Mesodermal cell (in vitro differentiated cells): ENCODE results near the gene SLC4A9.

Source experiments
- H3K27ac ChIP-seq: 2 replicates; pipeline ENCODE4 v1.7.0; 2013; ENCODE audit warnings: mild to moderate bottlenecking, low read depth, low read length, moderate library complexity; ENCODE audit not compliant: severe bottlenecking
- H3K36me3 ChIP-seq: 2 replicates; pipeline ENCODE4 v1.7.1; 2013; ENCODE audit warnings: mild to moderate bottlenecking, low read length, moderate library complexity; ENCODE audit not compliant: control insufficient read depth, insufficient read depth
- H3K4me1 ChIP-seq: one replicate; pipeline ENCODE4 v1.7.1; 2013; ENCODE audit warnings: mild to moderate bottlenecking, low read length; ENCODE audit not compliant: insufficient read depth, control insufficient read depth, poor library complexity, severe bottlenecking
- H3K4me3 ChIP-seq: 2 replicates; pipeline ENCODE4 v1.7.0; 2013; ENCODE audit warnings: low read length, control low read depth, mild to moderate bottlenecking; ENCODE audit not compliant: insufficient read depth, poor library complexity, severe bottlenecking; ENCODE audit errors: extremely low read depth
- H3K9me3 ChIP-seq: 2 replicates; pipeline ENCODE4 v1.7.1; 2013; ENCODE audit warnings: mild to moderate bottlenecking, low read length, moderate library complexity; ENCODE audit not compliant: control insufficient read depth
- WGBS, 2 experiments: methylation state at CpG; one replicate each; pipeline ENCODE4 v1.1.5; 2013; ENCODE audit warnings: missing lambda C conversion rate in 2 of 2; ENCODE audit not compliant: insufficient coverage in 2 of 2; 5-methylcytosine and 5-hydroxymethylcytosine counted together

SLC4A9 gene

GRCh38 chr5:140381351-140381750 lies 21.4 kb downstream of the SLC4A9 start:
- Histone ChIP-seq H3K36me3 (no peaks in the 10 kb centered on the region), H3K4me1 (no peaks in the 10 kb centered on the region), H3K4me3 (no peak overlapping the region), H3K27ac (no peak overlapping the region), H3K9me3 (no peaks in the 10 kb centered on the region)
- WGBS, 2 experiments = no CpG with 5 or more reads among the region's 4 CpGs

DNA sequence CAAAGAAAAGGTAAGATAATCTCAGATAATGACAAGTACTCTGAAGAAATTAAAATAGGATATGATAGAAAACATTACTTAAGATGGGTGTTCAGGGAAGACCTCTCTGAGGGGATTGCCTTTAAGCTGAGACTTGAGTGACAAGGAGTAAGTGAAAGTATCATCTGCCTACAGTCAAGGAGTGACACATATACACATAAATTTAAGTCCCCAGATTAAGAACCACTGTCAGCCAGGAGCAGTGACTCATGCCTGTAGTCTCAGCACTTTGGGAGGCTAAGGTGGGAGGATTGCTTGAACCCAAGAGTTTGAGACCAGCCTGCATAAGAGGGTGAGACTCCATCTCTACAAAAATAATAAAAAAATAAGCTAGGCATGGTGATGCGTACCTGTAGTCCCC lies 22.0 kb downstream of the SLC4A9 start:
- H3K4me1 ChIP-seq = no peaks in the 10 kb centered on the region
- no peaks in the 10 kb centered on the region for H3K9me3 ChIP-seq
- no peak overlapping the region for H3K4me3 ChIP-seq
- H3K27ac ChIP-seq = no peak overlapping the region
- 100% methylated on average over 1 of the region's 1 CpG for WGBS, 2 experiments
- no peaks in the 10 kb centered on the region for H3K36me3 ChIP-seq

DNA sequence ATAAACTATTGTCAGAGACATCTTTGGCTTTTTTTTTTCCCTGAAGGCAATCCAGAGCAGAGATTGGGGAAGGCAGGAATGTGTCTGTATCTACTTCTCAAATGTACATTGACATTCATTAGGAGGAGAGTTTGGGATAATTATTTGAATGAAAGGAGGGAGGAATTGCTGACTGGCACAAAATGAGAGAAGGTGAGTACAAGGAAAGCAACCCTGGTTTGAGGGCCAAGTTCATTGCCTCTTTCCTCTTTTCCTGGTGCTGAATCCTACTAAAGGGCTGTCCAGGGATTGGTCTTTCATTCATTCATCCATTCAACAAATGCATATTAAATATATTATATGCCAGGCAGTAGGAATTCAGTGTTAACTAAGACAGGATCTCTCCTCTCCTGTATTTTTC lies 22.9 kb downstream of the SLC4A9 start:
- no peak overlapping the region for H3K27ac ChIP-seq
- no peaks in the 10 kb centered on the region for H3K9me3 ChIP-seq
- no peaks in the 10 kb centered on the region for H3K4me1 ChIP-seq
- H3K4me3 ChIP-seq = no peak overlapping the region
- no peaks in the 10 kb centered on the region for H3K36me3 ChIP-seq

- Histone ChIP-seq H3K27ac (no peak overlapping the region), H3K36me3 (no peaks in the 10 kb centered on the region), H3K4me1 (no peaks in the 10 kb centered on the region), H3K4me3 (no peak overlapping the region), H3K9me3 (no peaks in the 10 kb centered on the region)
- WGBS, 2 experiments = 71 to 96% methylated on average over 1 to 2 of the region's 2 CpGs
Measured at GRCh38 chr5:140383300-140383699, 23.3 kb downstream of the SLC4A9 start.

DNA sequence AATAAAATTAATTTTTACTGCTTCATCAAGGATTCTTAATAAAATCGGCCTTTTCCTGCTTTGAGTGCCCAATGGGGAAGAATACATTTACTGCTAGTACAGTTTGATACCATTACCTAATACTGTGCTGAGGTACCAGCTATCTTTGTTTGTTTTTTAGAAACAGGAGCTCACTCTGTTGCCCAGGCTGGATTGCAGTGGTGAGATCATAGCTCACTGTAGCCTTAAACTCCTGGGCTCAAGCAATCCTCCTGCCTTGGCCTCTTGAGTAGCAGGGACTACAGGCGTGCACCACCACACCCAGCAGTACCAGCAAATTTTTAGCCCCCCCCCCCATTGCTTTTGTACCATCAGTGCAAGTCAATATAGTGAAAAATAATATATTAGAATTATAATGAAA lies 28.1 kb downstream of the SLC4A9 start:
- Histone ChIP-seq H3K36me3 (no peaks in the 10 kb centered on the region), H3K4me3 (no peak overlapping the region), H3K4me1 (no peaks in the 10 kb centered on the region), H3K27ac (no peak overlapping the region), H3K9me3 (no peaks in the 10 kb centered on the region)
- 80% methylated on average over 1 of the region's 2 CpGs; no CpG with 5 or more reads in 1 of the 2 experiments for whole genome bisulfite sequencing, 2 experiments

DNA sequence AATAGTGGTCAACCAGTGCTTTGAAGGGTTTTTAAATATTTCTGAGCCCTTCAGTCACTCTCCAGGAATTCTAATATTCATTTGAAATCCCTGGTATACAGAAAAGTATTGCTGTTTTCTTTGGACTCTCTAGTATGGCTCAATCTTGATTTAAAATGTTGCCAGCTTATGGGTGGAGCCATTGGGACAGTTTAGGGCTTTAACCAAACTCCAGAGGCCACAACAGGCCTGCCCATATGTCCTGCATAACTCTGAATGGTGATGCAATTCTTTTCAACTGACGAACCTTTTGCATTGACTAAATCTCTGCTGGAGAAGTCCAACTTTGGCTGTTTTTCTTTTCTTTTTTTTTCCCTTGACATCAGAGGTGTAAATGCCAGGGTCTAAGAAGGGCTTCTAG lies 31.3 kb downstream of the SLC4A9 start:
- Histone ChIP-seq H3K4me3 (no peak overlapping the region), H3K4me1 (no peaks in the 10 kb centered on the region), H3K27ac (no peak overlapping the region), H3K36me3 (no peaks in the 10 kb centered on the region), H3K9me3 (no peaks in the 10 kb centered on the region)
- 80 to 90% methylated on average over 1 of the region's 1 CpG for WGBS, 2 experiments

GRCh38 chr5:140391732-140392131 lies 31.7 kb downstream of the SLC4A9 start:
- H3K27ac ChIP-seq = no peak overlapping the region
- H3K9me3 ChIP-seq = no peaks in the 10 kb centered on the region
- no peaks in the 10 kb centered on the region for H3K36me3 ChIP-seq
- H3K4me1 ChIP-seq = no peaks in the 10 kb centered on the region
- 83 to 91% methylated on average over 1 of the region's 1 CpG for WGBS, 2 experiments
- H3K4me3 ChIP-seq = no peak overlapping the region

DNA sequence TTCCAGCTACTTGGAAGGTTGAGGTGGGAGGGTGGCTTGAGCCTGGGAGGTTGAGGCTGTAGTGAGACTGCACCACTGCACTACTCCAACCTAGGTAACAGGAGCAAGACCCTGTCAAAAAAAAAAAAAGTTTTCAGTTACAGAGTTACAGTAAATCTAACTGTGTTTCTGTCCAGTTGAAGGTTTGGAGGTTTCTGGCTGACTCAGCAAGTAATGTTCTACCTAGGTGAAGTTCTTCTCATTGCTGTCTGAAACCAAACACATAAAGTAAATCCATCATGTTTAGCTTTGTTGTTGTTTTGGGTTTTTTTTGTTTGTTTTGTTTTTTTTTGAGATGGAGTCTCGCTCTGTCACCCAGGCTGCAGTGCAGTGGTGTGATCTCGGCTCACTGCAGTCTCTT lies 33.7 kb downstream of the SLC4A9 start:
- Histone ChIP-seq H3K4me3 (no peak overlapping the region), H3K27ac (no peak overlapping the region), H3K4me1 (no peaks in the 10 kb centered on the region), H3K36me3 (no peaks in the 10 kb centered on the region), H3K9me3 (no peaks in the 10 kb centered on the region)
- WGBS, 2 experiments = 83 to 100% methylated on average over 2 of the region's 2 CpGs

DNA sequence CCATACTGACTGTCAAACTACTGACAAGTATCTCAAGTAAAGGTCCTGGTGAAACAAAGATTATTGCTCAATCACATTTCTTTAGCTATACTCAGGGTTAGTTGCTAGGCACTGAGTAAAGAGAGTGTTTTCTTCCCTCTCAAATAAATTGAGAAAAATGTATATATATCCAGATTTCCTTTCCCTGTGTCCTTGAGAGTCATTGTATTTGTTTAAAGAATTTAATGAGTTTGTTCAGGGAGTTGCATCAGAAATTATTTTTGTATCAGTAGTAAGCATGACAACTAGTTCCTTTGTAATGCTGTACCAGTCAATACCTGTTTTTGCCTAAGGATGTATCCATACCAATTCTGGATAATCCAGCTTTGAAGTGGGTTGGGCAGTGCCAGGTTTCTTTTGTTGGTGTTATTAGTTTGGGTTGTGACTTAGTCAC lies 38.4 kb downstream of the SLC4A9 start:
- H3K4me1 ChIP-seq = peaks cover 2% of the 10 kb centered on the region
- H3K27ac ChIP-seq = no peak overlapping the region
- no peak overlapping the region for H3K4me3 ChIP-seq
- H3K9me3 ChIP-seq = no peaks in the 10 kb centered on the region
- H3K36me3 ChIP-seq = peaks cover 2% of the 10 kb centered on the region

- Histone ChIP-seq H3K9me3 (no peaks in the 10 kb centered on the region), H3K36me3 (peaks cover 10% of the 10 kb centered on the region), H3K4me3 (peak overlapping the region; percentile 100), H3K27ac (peak overlapping the region; percentile 86), H3K4me1 (peaks cover 7% of the 10 kb centered on the region)
- 58 to 59% methylated on average over 15 to 16 of the region's 25 CpGs for WGBS, 2 experiments
Measured at GRCh38 chr5:140399979-140400729, 40.2 kb downstream of the SLC4A9 start.

GRCh38 chr5:140400730-140401361 lies 40.9 kb downstream of the SLC4A9 start:
- Histone ChIP-seq H3K27ac (peak overlapping the region; percentile 86), H3K4me1 (peaks cover 7% of the 10 kb centered on the region), H3K36me3 (peaks cover 17% of the 10 kb centered on the region), H3K9me3 (no peaks in the 10 kb centered on the region), H3K4me3 (peak overlapping the region; percentile 100)
- WGBS, 2 experiments = 0% methylated on average over 43 to 44 of the region's 54 CpGs
